COLO829 (cell line): ENCODE results near the gene HOGA1.
A peak's percentile ranks its signal among the peaks of the same experiment; 100 is the strongest.
"Not testable (repeated sequence)": the region's sequence is repeated elsewhere in the genome, so short reads cannot be mapped to it uniquely, and the experiment has no call there.

Experiments used
- DNase-seq: peaks from one replicate; pipeline ENCODE4 v3.0.0; 2012; ENCODE audit warnings: low spot score

Gene HOGA1

DNA sequence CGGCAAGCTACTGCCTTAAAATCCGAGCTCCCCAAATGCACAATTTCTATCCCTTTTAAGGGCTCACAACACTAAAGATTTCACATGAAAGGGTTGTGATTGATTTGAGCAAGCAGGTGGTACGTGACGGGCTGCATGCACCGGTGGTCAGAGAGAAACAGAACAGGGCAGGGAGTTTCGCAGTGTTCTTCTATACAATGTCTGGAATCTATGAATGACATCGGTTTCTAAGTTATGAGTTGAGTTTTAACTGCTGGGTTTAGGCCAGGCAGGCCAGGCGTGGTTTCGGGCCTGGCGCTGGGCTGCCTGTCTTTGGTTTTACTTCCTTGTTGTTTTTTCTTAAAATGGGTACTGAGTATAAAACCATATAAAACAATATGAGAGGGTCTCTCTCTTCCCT lies 28.6 kb upstream of the HOGA1 start:
- DNase-seq = not testable (repeated sequence)

DNA sequence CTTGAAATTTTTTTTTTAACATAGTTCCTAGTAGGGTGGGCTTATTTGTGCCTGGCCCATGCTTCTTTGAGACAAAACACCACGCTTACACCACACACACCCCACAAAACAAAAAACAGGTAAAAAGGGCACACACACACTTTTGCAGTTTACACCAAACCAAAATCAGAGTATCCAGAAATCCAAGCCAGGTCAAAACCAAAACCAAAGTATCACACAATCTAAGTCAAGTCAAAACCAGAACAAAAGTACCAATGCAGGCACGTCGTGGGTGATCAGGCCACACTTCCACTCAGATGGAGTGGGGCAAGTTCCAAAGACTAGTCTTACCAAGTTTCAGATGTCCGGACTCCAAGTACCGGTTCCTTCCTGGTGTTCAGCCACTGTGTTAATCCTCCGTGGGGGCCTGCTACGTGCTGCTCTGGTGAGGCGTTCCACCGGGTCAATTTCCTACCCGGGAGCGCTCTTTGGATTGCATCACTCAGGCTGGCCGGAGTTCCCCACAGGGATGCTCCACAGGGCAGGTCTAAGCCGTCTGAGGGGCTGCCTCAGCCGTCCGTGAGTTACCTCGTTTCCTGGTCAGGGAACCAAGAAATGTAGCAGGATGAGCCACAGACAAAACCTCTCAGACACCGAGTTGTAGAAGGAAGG lies 23.3 kb upstream of the HOGA1 start:
- not testable (repeated sequence) for DNase-seq

- DNase-seq = not testable (repeated sequence)
Measured at GRCh38 chr10:97561386-97562077, 22.7 kb upstream of the HOGA1 start.

- not testable (repeated sequence) for DNase-seq
Measured at GRCh38 chr10:97562329-97562728, 21.9 kb upstream of the HOGA1 start.

- no peak for DNase-seq
Measured at GRCh38 chr10:97563337-97563736, 20.9 kb upstream of the HOGA1 start.

- no peak for DNase-seq
Measured at GRCh38 chr10:97564776-97565175, 19.4 kb upstream of the HOGA1 start.

DNA sequence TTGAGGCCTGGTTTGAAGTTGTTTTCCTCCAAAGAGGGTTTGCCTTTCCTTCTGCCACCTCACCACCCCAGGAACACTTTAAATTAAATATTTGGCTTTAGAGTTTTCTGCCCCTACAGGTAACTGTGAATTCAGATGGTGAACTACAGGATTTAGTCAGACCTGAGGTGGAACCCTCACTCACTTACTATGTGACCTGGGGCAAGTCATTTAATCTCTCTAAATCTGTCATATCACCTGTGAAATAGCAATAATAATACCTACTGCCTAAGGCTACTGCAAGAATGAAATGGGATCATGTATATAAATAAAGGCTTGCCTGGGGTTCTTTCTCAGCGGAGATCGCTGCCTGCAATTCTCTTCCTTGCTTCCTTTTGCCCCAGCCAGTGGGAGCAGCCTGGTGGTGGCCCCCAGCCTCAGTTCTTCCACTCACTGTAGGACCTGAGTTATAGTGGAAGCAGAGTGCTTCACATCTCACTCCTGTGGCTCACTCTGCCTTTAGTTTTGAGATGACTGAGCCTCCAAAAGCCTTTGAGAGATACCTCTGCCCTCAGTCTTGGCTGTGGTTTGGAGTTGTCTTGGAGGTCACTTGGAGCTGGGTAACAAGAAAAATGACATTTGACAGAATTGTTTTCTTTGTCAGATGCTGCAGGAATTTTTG lies 17.7 kb upstream of the HOGA1 start:
- no peak for DNase-seq

DNA sequence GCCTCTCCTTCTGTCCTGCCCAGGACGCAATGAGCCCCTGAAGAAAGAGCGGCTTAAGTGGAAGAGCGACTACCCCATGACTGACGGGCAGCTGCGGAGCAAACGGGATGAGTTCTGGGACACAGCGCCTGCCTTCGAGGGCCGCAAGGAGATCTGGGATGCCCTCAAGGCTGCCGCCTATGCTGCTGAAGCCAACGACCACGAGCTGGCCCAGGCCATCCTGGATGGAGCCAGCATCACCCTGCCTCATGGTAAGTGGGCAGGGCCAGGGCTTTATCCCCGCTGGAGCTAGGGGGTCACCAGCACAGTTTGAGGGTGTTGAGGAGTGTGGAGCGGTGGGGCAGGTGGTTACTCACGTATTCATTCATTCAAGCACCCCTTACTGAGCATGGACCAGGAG lies 16.3 kb upstream of the HOGA1 start:
- DNase-seq = no peak

DNA sequence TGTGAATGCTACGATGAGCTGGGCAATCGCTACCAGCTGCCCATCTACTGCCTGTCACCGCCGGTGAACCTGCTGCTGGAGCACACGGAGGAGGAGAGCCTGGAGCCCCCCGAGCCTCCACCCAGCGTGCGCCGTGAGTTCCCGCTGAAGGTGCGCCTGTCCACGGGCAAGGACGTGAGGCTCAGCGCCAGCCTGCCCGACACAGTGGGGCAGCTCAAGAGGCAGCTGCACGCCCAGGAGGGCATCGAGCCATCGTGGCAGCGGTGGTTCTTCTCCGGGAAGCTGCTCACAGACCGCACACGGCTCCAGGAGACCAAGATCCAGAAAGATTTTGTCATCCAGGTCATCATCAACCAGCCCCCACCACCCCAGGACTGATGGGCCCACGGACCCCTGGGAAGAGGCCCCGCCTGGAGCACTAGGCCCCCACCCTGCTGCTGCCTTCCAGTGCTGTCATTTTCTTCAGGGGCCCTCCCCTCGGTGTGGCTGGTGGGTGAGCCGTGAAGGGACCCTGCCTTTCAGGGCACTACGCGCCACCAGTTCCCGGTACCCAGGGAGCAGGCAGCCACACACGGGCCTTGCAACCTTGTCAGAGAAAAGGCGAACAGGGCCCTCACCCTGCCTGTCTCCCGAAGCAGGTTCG lies 13.9 kb upstream of the HOGA1 start:
- no peak for DNase-seq

DNA sequence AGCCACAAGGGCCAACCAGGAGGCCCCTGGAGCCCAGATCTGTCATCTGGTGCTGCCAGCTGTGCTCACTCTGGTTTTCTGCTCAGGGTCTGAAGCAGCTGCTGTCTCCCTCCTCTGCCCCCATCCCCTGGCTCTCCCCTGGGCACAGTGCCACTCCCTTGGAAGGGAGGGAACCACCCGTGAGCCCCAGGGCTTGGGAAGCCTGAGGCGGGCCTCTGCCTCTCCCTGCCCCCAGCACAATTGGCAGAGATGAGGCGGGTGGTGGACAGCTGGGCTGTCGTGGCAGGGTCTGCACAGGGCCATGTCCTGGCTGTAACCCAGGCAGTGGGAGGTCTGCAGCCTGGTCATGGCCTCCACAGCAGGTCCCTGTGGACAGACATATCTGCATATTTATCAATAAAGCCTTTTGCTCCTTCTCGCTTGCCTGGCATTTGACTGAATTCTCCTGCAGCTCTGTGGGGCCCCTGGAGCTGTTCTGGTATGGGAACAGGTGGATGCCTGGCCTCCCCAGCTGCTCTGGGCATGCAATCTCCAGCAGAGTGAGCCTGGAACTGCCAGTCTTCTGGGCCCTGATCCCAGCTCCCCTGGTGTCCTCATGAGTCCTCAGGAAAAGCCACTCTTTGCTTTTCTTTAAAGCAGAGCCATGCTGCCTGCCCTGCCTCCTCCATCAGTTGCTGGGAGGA lies 13.3 kb upstream of the HOGA1 start:
- no peak for DNase-seq

- no peak for DNase-seq
Measured at GRCh38 chr10:97571622-97572021, 12.6 kb upstream of the HOGA1 start.

GRCh38 chr10:97572214-97572989 lies 11.8 kb upstream of the HOGA1 start, which contains the start of gene ANKRD2:
TSS of gene ANKRD2 (plus strand) at chr10:97572779. CDS start at chr10:97572789, 10 bp downstream.
- peak; percentile 34 for DNase-seq

- DNase-seq = no peak
Measured at GRCh38 chr10:97573021-97573420, 11.2 kb upstream of the HOGA1 start.

- no peak for DNase-seq
Measured at GRCh38 chr10:97573672-97574071, 10.5 kb upstream of the HOGA1 start.

GRCh38 chr10:97574374-97575126 lies 9.6 kb upstream of the HOGA1 start:
- DNase-seq = peak; percentile 91

DNA sequence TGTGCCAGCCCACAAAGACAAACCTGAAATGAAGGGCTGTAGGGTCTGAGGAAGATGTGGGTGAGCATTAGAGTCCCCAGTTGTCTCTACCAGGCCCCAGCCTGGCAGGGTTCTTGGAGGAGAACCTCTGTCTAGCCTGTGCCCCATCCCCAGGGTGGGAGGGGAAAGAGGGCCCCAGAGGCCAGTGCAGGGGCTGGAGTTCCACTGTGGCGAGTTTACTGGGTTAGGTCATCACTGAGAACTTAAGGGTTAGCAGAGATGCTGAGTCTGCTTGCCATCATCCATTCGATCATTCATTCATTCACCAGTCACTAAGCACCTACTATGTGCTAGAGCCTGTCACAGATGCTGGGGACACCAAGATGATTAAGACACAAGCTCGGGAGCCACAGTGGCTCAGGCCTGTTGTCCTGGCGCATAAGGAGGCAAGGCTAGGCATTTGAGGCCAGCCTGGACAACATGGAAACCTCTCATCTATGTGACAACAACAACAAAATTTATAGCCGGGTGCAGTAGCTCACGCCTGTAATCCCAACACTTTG lies 9.0 kb upstream of the HOGA1 start:
- DNase-seq = no peak

DNA sequence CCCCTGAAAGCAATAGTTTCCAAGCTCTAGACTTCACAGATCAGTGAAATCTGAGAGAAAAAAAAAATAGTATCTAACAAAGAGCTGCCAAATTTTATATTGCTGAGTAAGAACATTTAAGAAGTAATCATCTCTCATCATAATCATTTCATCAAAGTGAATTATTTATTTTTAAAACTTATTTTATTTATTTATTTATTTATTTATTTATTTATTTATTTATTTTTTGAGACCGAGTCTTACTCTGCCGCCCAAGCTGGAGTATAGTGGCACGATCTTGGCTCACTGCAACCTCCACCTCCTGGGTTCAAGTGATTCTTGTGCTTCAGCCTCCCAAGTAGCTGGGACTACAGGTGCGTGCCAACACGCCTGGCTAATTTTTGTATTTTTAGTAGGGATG lies 7.7 kb upstream of the HOGA1 start:
- DNase-seq = not testable (repeated sequence)

GRCh38 chr10:97577701-97578100 lies 6.5 kb upstream of the HOGA1 start:
- no peak for DNase-seq

DNA sequence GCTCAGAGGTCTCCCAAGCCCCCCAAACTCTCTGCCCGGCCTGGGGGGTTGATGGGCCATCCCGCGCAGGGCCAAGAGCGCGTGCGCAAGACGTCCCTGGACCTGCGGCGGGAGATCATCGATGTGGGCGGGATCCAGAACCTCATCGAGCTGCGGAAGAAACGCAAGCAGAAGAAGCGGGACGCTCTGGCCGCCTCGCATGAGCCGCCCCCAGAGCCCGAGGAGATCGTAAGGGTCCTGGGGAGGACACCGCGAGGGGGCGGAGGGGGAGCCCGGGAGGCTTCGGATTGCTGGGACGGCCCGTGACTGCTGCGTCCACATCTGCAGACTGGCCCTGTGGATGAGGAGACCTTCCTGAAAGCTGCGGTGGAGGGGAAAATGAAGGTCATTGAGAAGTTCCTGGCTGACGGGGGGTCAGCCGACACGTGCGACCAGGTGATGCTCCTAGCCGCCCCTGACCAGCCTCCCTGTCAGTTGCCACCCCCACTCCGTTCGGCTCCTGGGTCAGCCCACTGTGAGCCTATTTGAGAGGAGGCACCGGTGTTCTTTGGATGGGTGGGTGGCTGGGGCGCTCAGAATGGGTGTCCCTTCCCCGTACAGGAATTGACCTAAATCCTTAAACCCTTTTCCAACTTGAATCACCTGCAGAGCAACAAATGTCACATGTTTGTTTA lies 5.9 kb upstream of the HOGA1 start:
- DNase-seq = no peak
